Transverse colon (tissue), 4 donors: ENCODE data around the gene MACF1. TPM values are rescaled to one million over a fixed set of nuclear protein-coding genes. Genes with fewer than 3 reads are reported as not detected.
"Not testable (repeated sequence)": the region's sequence is repeated elsewhere in the genome, so short reads cannot be mapped to it uniquely, and the experiment has no call there.

Experiments
- DNase-seq: peaks from one replicate; pipeline ENCODE4 v3.0.0-alpha.2; 2019
- H3K27ac ChIP-seq, 4 donors: fragments of 200-600 bp; sonication (generic); 2 replicates each; pipeline ENCODE4 v1.5.1; 2016 to 2018; ENCODE audit warnings: inconsistent platforms in 4 of 4
- H3K27me3 ChIP-seq: fragments of 200-600 bp; sonication (generic); 2 replicates; pipeline ENCODE4 v1.5.1; 2017; ENCODE audit warnings: inconsistent platforms
- H3K36me3 ChIP-seq, 4 donors: fragments of 200-600 bp; sonication (generic); 2 replicates each; pipeline ENCODE4 v1.5.1; 2017 to 2019; ENCODE audit warnings: inconsistent platforms in 4 of 4
- H3K4me1 ChIP-seq, 4 donors: fragments of 200-600 bp; sonication (generic); 2 replicates each; pipeline ENCODE4 v1.5.1; 2017 to 2020; ENCODE audit warnings: inconsistent platforms in 4 of 4
- H3K4me3 ChIP-seq, 4 donors: fragments of 200-600 bp; sonication (generic); 1 replicate in 1 of 4; 2 replicates in 3 of 4; pipeline versions ENCODE4 v1.5.1 to v1.6.1; 2017 to 2019; ENCODE audit warnings: inconsistent platforms in 4 of 4
- H3K9me3 ChIP-seq, 2 donors: fragments of 200-600 bp; sonication (generic); 2 replicates each; pipeline ENCODE4 v1.5.1; 2017 to 2019; ENCODE audit warnings: inconsistent platforms in 2 of 2
- CTCF ChIP-seq, 5 experiments: fragments of 200-600 bp in 3 of 5; fragments of 450-650 bp in 2 of 5; sonication (generic) in 3 of 5; IDR thresholded peaks; 1 replicate in 2 of 5; 2 replicates in 3 of 5; pipeline ENCODE4 v1.5.1; 2016 to 2017; ENCODE audit warnings: antibody characterized with exemption in 5 of 5, inconsistent platforms in 3 of 5, mild to moderate bottlenecking in 2 of 5, moderate library complexity in 1 of 5
- EP300 ChIP-seq: sonication (generic); formaldehyde crosslinking; IDR thresholded peaks from one replicate; pipeline ENCODE4 v1.6.1; 2017; ENCODE audit warnings: antibody characterized with exemption, low read depth
- POLR2A ChIP-seq: fragments of 450-650 bp; IDR thresholded peaks from one replicate; pipeline ENCODE4 v1.6.1; 2016; ENCODE audit warnings: antibody characterized with exemption, mild to moderate bottlenecking, moderate library complexity
- POLR2AphosphoS5 ChIP-seq, 3 donors: sonication (generic); formaldehyde crosslinking; IDR thresholded peaks; one replicate each; pipeline ENCODE4 v1.6.1; 2016; ENCODE audit warnings: antibody characterized with exemption in 3 of 3
- WGBS, 2 donors: methylation state at CpG; one replicate each; pipeline ENCODE4 v1.1.5; 2018; ENCODE audit warnings: low coverage in 1 of 2; 5-methylcytosine and 5-hydroxymethylcytosine counted together
- in situ Hi-C, 4 donors: fragments of 200-750 bp; cut with MboI; loops; one replicate each; pipeline versions ENCODE4 v1.15.0 to v1.15.1; 2017; ENCODE audit warnings: low sequenced_read_pairs in 3 of 4, low pct_ligation_motif_present in 1 of 4, low pct_unique_long_range_greater_than_20kb in 1 of 4
- intact Hi-C: fragments of 100-400 bp; cut with DNase I; formaldehyde crosslinking; loops from one replicate; pipeline ENCODE4 v1.15.1; 2023; ENCODE audit warnings: low total_unique reads
- total RNA-seq, 4 donors: library from RNA; depleted of rRNA; stranded (reverse); fragments of >200 nt; gene quantifications; one replicate each; pipeline ENCODE4 v1.1.0, GENCODE V29; 2016

MACF1 gene
- total RNA-seq, 4 donors from 2014 or later, result 190 to 300 (median 254) TPM

- Histone ChIP-seq H3K27ac (peak overlapping the region in 3 of 4 donors; percentile 14 to 43 (median 38)), H3K4me3 (no peak overlapping the region), H3K27me3 (no peaks in the 10 kb centered on the region), H3K9me3 (no peaks in the 10 kb centered on the region), H3K36me3 (no peaks in the 10 kb centered on the region), H3K4me1 (no peaks in the 10 kb centered on the region)
- intact Hi-C loops, result no loop called here
- TF ChIP-seq EP300 (no peak), POLR2A (no peak), POLR2AphosphoS5 (IDR thresholded peaks at IDR 0.05) (no peak), CTCF (IDR thresholded peaks at IDR 0.05) (no peak)
- in situ Hi-C loops, result loop anchor here in 1 of 4 donors (10.0 kb wide), 1 partner anchor 285 kb away; the partner anchor contains the start of gene BMP8B
- peak; percentile 19 for DNase-seq
- 81% methylated on average over 5 of the region's 5 CpGs; no CpG with 5 or more reads in 1 of the 2 donors for WGBS, 2 donors
Observed at GRCh38 chr1:39499668-39500067, 295.2 kb downstream of the MACF1 start.

GRCh38 chr1:39500862-39501389 is 296.4 kb downstream of the MACF1 start:
- in situ Hi-C loops, result no loop called here
- Histone ChIP-seq H3K4me1 (no peaks in the 10 kb centered on the region), H3K9me3 (no peaks in the 10 kb centered on the region), H3K4me3 (no peak overlapping the region), H3K36me3 (no peaks in the 10 kb centered on the region), H3K27ac (no peak overlapping the region), H3K27me3 (no peaks in the 10 kb centered on the region)
- 85 to 93% methylated on average over 3 to 4 of the region's 4 CpGs for WGBS, 2 donors
- DNase-seq, result no peak
- TF ChIP-seq EP300 (no peak), CTCF (IDR thresholded peaks at IDR 0.05) (no peak), POLR2A (no peak), POLR2AphosphoS5 (IDR thresholded peaks at IDR 0.05) (no peak)
- intact Hi-C loops, result no loop called here

GRCh38 chr1:39501666-39502065 is 297.2 kb downstream of the MACF1 start:
- Histone ChIP-seq H3K27ac (no peak overlapping the region), H3K27me3 (no peaks in the 10 kb centered on the region), H3K36me3 (no peaks in the 10 kb centered on the region), H3K9me3 (no peaks in the 10 kb centered on the region), H3K4me3 (no peak overlapping the region), H3K4me1 (no peaks in the 10 kb centered on the region)
- TF ChIP-seq POLR2AphosphoS5 (IDR thresholded peaks at IDR 0.05) (no peak), POLR2A (no peak), CTCF (IDR thresholded peaks at IDR 0.05) (no peak), EP300 (no peak)
- DNase-seq, result no peak
- in situ Hi-C loops (no loop called here), intact Hi-C loops (no loop called here)
- 80 to 84% methylated on average over 1 to 5 of the region's 5 CpGs for WGBS, 2 donors

- H3K4me1 ChIP-seq, H3K36me3 ChIP-seq, intact Hi-C loops, H3K4me3 ChIP-seq, H3K9me3 ChIP-seq, DNase-seq, H3K27me3 ChIP-seq, in situ Hi-C loops, H3K27ac ChIP-seq: not testable (repeated sequence)
- WGBS, 2 donors, result 79 to 80% methylated on average over 9 of the region's 9 CpGs
Observed at GRCh38 chr1:39504436-39504835, 299.9 kb downstream of the MACF1 start.

- Histone ChIP-seq H3K27ac (no peak overlapping the region), H3K4me1 (no peaks in the 10 kb centered on the region), H3K36me3 (no peaks in the 10 kb centered on the region), H3K9me3 (no peaks in the 10 kb centered on the region), H3K27me3 (no peaks in the 10 kb centered on the region), H3K4me3 (no peak overlapping the region)
- no peak for DNase-seq
- in situ Hi-C loops (no loop called here), intact Hi-C loops (no loop called here)
- no peak for TF ChIP-seq POLR2A
- no peak for TF ChIP-seq CTCF (IDR thresholded peaks at IDR 0.05)
- no peak for TF ChIP-seq POLR2AphosphoS5 (IDR thresholded peaks at IDR 0.05)
- TF ChIP-seq EP300, result no peak
Observed at GRCh38 chr1:39505289-39505688, 300.8 kb downstream of the MACF1 start.
